Gastrocnemius medialis (tissue), 4 donors: ENCODE measurements around the gene RAPGEF1. TPM values are rescaled to one million over a fixed set of nuclear protein-coding genes. Genes with fewer than 3 reads are reported as not detected.

Experiments used
- ATAC-seq, 2 donors: fragments of 150-250 bp; one replicate each; pipeline ENCODE4 v1.9.1; 2016
- DNase-seq, 2 donors: peaks; one replicate each; pipeline ENCODE4 v3.0.0-alpha.2; 2019
- H3K27ac ChIP-seq, 4 donors: fragments of 200-600 bp; sonication (generic); 1 replicate in 1 of 4; 2 replicates in 3 of 4; pipeline ENCODE4 v1.5.1; 2016 to 2018; ENCODE audit warnings: mild to moderate bottlenecking in 2 of 4, moderate library complexity in 1 of 4
- H3K27me3 ChIP-seq, 3 donors: fragments of 200-600 bp; sonication (generic) in 2 of 3; 1 replicate in 1 of 3; 2 replicates in 2 of 3; pipeline versions ENCODE4 v1.5.1 to v1.6.0; 2016 to 2019; ENCODE audit warnings: mild to moderate bottlenecking in 1 of 3, moderate library complexity in 1 of 3
- H3K36me3 ChIP-seq, 2 donors: fragments of 200-600 bp; sonication (generic) in 1 of 2; one replicate each; pipeline ENCODE4 v1.5.1; 2017 to 2018
- H3K4me1 ChIP-seq, 2 donors: fragments of 200-600 bp; sonication (generic) in 1 of 2; one replicate each; pipeline ENCODE4 v1.5.1; 2016 to 2017; ENCODE audit warnings: mild to moderate bottlenecking in 2 of 2
- H3K4me3 ChIP-seq, 4 donors: fragments of 200-600 bp; sonication (generic) in 3 of 4; 1 replicate in 1 of 4; 2 replicates in 3 of 4; pipeline ENCODE4 v1.5.1; 2016 to 2019; ENCODE audit warnings: mild to moderate bottlenecking in 2 of 4
- H3K9me3 ChIP-seq, 3 donors: fragments of 200-600 bp; sonication (generic) in 2 of 3; 1 replicate in 1 of 3; 2 replicates in 2 of 3; pipeline ENCODE4 v1.5.1; 2016 to 2019
- POLR2A ChIP-seq, 2 donors: fragments of 450-650 bp; IDR thresholded peaks; one replicate each; pipeline ENCODE4 v1.6.1; 2017; ENCODE audit warnings: antibody characterized with exemption in 2 of 2, mild to moderate bottlenecking in 2 of 2, moderate library complexity in 2 of 2
- in situ Hi-C, 4 donors: fragments of 200-750 bp; cut with MboI; loops; one replicate each; pipeline versions ENCODE4 v1.15.0 to v1.8.0; 2017; ENCODE audit warnings: low sequenced_read_pairs in 4 of 4
- intact Hi-C: fragments of 100-400 bp; cut with DNase I; formaldehyde crosslinking; loops from one replicate; pipeline ENCODE4 v1.15.1; 2023; ENCODE audit warnings: low total_unique reads
- total RNA-seq, 4 donors: library from RNA; depleted of rRNA; stranded (reverse); fragments of >200 nt; gene quantifications; one replicate each; pipeline versions ENCODE4 v1.1.0 to v1.2.3, GENCODE V29; 2016
- TF ChIP-seq, protein P1 (sequence below), 5 experiments: fragments of 450-650 bp in 3 of 5; fragments of 200-600 bp in 2 of 5; sonication (generic) in 2 of 5; IDR thresholded peaks in 4 of 5; conservative IDR thresholded peaks in 1 of 5; 1 replicate in 4 of 5; 2 replicates in 1 of 5; pipeline ENCODE4 v1.5.1; 2016 to 2019; ENCODE audit warnings: antibody characterized with exemption in 5 of 5, mild to moderate bottlenecking in 3 of 5, moderate library complexity in 3 of 5

Gene RAPGEF1
- total RNA-seq, 4 donors from 2014 or later, result 123 to 296 (median 217) TPM

- no peaks in the 10 kb centered on the region for H3K27me3 ChIP-seq
- no peak overlapping the region for H3K4me3 ChIP-seq
- in situ Hi-C loops, result loop anchor here in 2 of 4 donors (25.0 kb wide), 1 partner anchor 366 kb away; no protein-coding TSS in a partner anchor
- DNase-seq (no peak), ATAC-seq (no peak)
- H3K27ac ChIP-seq, result peak overlapping the region; percentile 73 to 76 (median 74)
- H3K9me3 ChIP-seq, result no peaks in the 10 kb centered on the region
- H3K36me3 ChIP-seq, result no peaks in the 10 kb centered on the region
- intact Hi-C loops, result no loop called here
- H3K4me1 ChIP-seq, result peaks cover 74 to 75% of the 10 kb centered on the region in 2 donors
- no peak for TF ChIP-seq POLR2A (IDR thresholded peaks at IDR 0.05)
- TF ChIP-seq, protein P1, sequence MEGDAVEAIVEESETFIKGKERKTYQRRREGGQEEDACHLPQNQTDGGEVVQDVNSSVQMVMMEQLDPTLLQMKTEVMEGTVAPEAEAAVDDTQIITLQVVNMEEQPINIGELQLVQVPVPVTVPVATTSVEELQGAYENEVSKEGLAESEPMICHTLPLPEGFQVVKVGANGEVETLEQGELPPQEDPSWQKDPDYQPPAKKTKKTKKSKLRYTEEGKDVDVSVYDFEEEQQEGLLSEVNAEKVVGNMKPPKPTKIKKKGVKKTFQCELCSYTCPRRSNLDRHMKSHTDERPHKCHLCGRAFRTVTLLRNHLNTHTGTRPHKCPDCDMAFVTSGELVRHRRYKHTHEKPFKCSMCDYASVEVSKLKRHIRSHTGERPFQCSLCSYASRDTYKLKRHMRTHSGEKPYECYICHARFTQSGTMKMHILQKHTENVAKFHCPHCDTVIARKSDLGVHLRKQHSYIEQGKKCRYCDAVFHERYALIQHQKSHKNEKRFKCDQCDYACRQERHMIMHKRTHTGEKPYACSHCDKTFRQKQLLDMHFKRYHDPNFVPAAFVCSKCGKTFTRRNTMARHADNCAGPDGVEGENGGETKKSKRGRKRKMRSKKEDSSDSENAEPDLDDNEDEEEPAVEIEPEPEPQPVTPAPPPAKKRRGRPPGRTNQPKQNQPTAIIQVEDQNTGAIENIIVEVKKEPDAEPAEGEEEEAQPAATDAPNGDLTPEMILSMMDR (IDR thresholded peaks at IDR 0.05 in 4 of 5, conservative IDR thresholded peaks at IDR 0.05 in 1 of 5), result no peak
Measured at GRCh38 chr9:131728546-131728910, 11.3 kb downstream of the RAPGEF1 start.

GRCh38 chr9:131727795-131728545, 11.9 kb downstream of the RAPGEF1 start:
- no peaks in the 10 kb centered on the region for H3K27me3 ChIP-seq
- ATAC-seq (no peak), DNase-seq (no peak)
- TF ChIP-seq, protein P1 (IDR thresholded peaks at IDR 0.05 in 4 of 5, conservative IDR thresholded peaks at IDR 0.05 in 1 of 5), result no peak
- TF ChIP-seq POLR2A (IDR thresholded peaks at IDR 0.05), result no peak
- H3K4me3 ChIP-seq, result no peak overlapping the region
- no peaks in the 10 kb centered on the region for H3K9me3 ChIP-seq
- in situ Hi-C loops (loop anchor here in 2 of 4 donors (25.0 kb wide), 1 partner anchor 366 kb away; no protein-coding TSS in a partner anchor), intact Hi-C loops (no loop called here)
- H3K4me1 ChIP-seq, result peaks cover 73% of the 10 kb centered on the region in 2 donors
- H3K27ac ChIP-seq, result peak overlapping the region; percentile 73 to 76 (median 74)
- H3K36me3 ChIP-seq, result no peaks in the 10 kb centered on the region

- no peaks in the 10 kb centered on the region for H3K36me3 ChIP-seq
- ATAC-seq (peak; percentile 81 to 88), DNase-seq (peak; percentile 79 to 85)
- in situ Hi-C loops (loop anchor here in 2 of 4 donors (25.0 kb wide), 1 partner anchor 365 kb away; no protein-coding TSS in a partner anchor), intact Hi-C loops (no loop called here)
- peak overlapping the region; percentile 73 to 76 (median 74) for H3K27ac ChIP-seq
- no peaks in the 10 kb centered on the region for H3K27me3 ChIP-seq
- TF ChIP-seq, protein P1 (IDR thresholded peaks at IDR 0.05 in 4 of 5, conservative IDR thresholded peaks at IDR 0.05 in 1 of 5), result no peak
- TF ChIP-seq POLR2A (IDR thresholded peaks at IDR 0.05), result peak; percentile 49 to 52
- no peaks in the 10 kb centered on the region for H3K9me3 ChIP-seq
- peaks cover 70 to 71% of the 10 kb centered on the region in 2 donors for H3K4me1 ChIP-seq
- H3K4me3 ChIP-seq, result no peak overlapping the region
Measured at GRCh38 chr9:131727184-131727759, 12.6 kb downstream of the RAPGEF1 start.

GRCh38 chr9:131724683-131725082, 15.2 kb downstream of the RAPGEF1 start:
- TF ChIP-seq, protein P1 (IDR thresholded peaks at IDR 0.05 in 4 of 5, conservative IDR thresholded peaks at IDR 0.05 in 1 of 5), result no peak
- Histone ChIP-seq H3K9me3 (no peaks in the 10 kb centered on the region), H3K27ac (peak overlapping the region in 3 of 4 donors; percentile 23 to 34 (median 26)), H3K36me3 (no peaks in the 10 kb centered on the region), H3K4me1 (peaks cover 57 to 72% of the 10 kb centered on the region in 2 donors), H3K4me3 (no peak overlapping the region), H3K27me3 (no peaks in the 10 kb centered on the region)
- intact Hi-C loops (no loop called here), in situ Hi-C loops (loop anchor here in 2 of 4 donors (25.0 kb wide), 1 partner anchor 362 kb away; no protein-coding TSS in a partner anchor)
- ATAC-seq (no peak), DNase-seq (no peak)
